Fibroblast of gingiva (primary cell): ENCODE data around the gene TRIP12.

Experiments
- DNase-seq: peaks from one replicate; pipeline ENCODE4 v3.0.0-alpha.2; 2011; ENCODE audit warnings: low read depth

The TRIP12 gene

GRCh38 chr2:229715895-229716507 is 205.8 kb downstream of the TRIP12 start:
- no peak for DNase-seq

DNA sequence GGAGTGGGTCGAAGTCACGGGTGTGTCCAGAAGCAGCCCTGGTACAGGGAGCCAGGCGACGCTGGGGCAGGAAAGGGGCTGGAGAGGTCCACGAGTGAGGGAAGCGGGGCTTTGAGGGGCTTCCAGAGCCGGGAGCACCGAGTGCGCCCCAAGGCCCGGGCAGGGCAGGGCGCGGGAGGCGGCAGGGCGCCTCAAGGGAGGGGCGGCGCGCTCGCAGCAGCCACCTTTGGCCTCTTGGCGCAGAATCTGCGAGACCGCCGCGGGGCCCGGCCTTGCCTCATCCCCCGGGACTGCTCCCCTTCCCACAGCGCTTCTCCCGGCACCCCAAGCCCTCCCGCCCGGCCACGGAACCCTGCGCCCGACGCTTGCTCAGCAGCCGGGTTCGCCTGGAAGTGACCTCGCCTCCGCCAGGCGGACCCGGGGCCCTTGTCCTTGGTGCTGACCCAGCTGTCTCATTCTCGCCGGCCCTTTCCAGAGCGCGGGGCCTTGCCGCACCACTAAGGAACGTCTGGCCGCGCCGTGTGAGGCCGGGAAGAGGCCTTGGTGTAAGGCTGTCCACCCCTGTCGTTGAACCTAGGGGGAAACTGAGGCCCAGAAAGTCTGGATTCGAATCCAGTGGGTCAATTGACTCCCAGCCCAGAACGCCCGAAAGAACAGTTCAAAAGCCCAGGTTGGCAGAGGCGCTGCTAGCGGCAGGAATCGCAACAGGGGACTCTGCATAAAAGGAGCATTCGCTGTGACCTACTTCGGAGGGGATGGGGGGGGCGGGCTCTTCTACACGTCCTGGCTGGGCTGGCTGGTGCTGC is 206.9 kb downstream of the TRIP12 start:
- DNase-seq: peak; percentile 55

GRCh38 chr2:229714080-229714735 is 207.6 kb downstream of the TRIP12 start, which contains the start of gene DNER:
Gene DNER (minus strand): TSS chr2:229714555. CDS start chr2:229714423, 132 bp downstream.
- DNase-seq: no peak
